ENCODE results near the gene SHC2. TPM values are rescaled to one million over a fixed set of nuclear protein-coding genes. Genes with fewer than 3 reads are reported as not detected.

Gene SHC2
- total RNA-seq, 1 experiment from 2014 or later = not detected

GRCh38 chr19:447816-448560 lies 12.8 kb downstream of the SHC2 start:
- H3K27ac ChIP-seq (ENCODE audit: low read length) = no peak overlapping the region
- no peak overlapping the region for H3K4me2 ChIP-seq (ENCODE audit: low read depth, low read length, poor library complexity, severe bottlenecking)
- H3K79me2 ChIP-seq (ENCODE audit: low read length) = no peaks in the 10 kb centered on the region
- no peak overlapping the region for H3K9ac ChIP-seq (ENCODE audit: low read length)
- no peak overlapping the region for H2AFZ ChIP-seq (ENCODE audit: low read length)
- H3K9me3 ChIP-seq (ENCODE audit: low read length) = peaks cover 14% of the 10 kb centered on the region; the same call in 1 of the 2 replicates
- no peaks in the 10 kb centered on the region for H3K27me3 ChIP-seq (ENCODE audit: low read length)
- H4K20me1 ChIP-seq (ENCODE audit: insufficient read depth, low read depth, low read length) = no peaks in the 10 kb centered on the region
- DNase-seq = no peak
- H3K4me1 ChIP-seq (ENCODE audit: low read length) = no peaks in the 10 kb centered on the region
- no peak overlapping the region for H3K4me3 ChIP-seq (ENCODE audit: low read length)
- no peaks in the 10 kb centered on the region for H3K9me2 ChIP-seq (replicated peaks; ENCODE audit: insufficient read depth, low read length)
- no peaks in the 10 kb centered on the region for H3K36me3 ChIP-seq (ENCODE audit: insufficient read depth, low read length)

- Histone ChIP-seq H3K4me1 (ENCODE audit: low read length) (no peaks in the 10 kb centered on the region), H3K9ac (ENCODE audit: low read length) (no peak overlapping the region), H3K36me3 (ENCODE audit: insufficient read depth, low read length) (no peaks in the 10 kb centered on the region), H3K79me2 (ENCODE audit: low read length) (no peaks in the 10 kb centered on the region), H3K9me2 (replicated peaks; ENCODE audit: insufficient read depth, low read length) (no peaks in the 10 kb centered on the region), H3K27me3 (ENCODE audit: low read length) (no peaks in the 10 kb centered on the region), H3K4me3 (ENCODE audit: low read length) (no peak overlapping the region), H3K4me2 (ENCODE audit: low read depth, low read length, poor library complexity, severe bottlenecking) (no peak overlapping the region), H2AFZ (ENCODE audit: low read length) (no peak overlapping the region), H3K27ac (ENCODE audit: low read length) (no peak overlapping the region), H4K20me1 (ENCODE audit: insufficient read depth, low read depth, low read length) (no peaks in the 10 kb centered on the region), H3K9me3 (ENCODE audit: low read length) (peaks cover 14% of the 10 kb centered on the region; the same call in 1 of the 2 replicates)
- DNase-seq = no peak
Observed at GRCh38 chr19:447064-447426, 13.8 kb downstream of the SHC2 start.

GRCh38 chr19:444677-445210 lies 16.1 kb downstream of the SHC2 start:
- no peak overlapping the region for H3K9ac ChIP-seq (ENCODE audit: low read length)
- H4K20me1 ChIP-seq (ENCODE audit: insufficient read depth, low read depth, low read length) = no peaks in the 10 kb centered on the region
- no peaks in the 10 kb centered on the region for H3K27me3 ChIP-seq (ENCODE audit: low read length)
- no peaks in the 10 kb centered on the region for H3K36me3 ChIP-seq (ENCODE audit: insufficient read depth, low read length)
- peaks cover under 1% of the 10 kb centered on the region; the same call in 1 of the 2 replicates for H3K9me3 ChIP-seq (ENCODE audit: low read length)
- H3K79me2 ChIP-seq (ENCODE audit: low read length) = no peaks in the 10 kb centered on the region
- H3K27ac ChIP-seq (ENCODE audit: low read length) = no peak overlapping the region
- H3K9me2 ChIP-seq (replicated peaks; ENCODE audit: insufficient read depth, low read length) = no peaks in the 10 kb centered on the region
- H3K4me1 ChIP-seq (ENCODE audit: low read length) = no peaks in the 10 kb centered on the region
- no peak overlapping the region for H2AFZ ChIP-seq (ENCODE audit: low read length)
- no peak for DNase-seq
- no peak overlapping the region for H3K4me2 ChIP-seq (ENCODE audit: low read depth, low read length, poor library complexity, severe bottlenecking)
- no peak overlapping the region for H3K4me3 ChIP-seq (ENCODE audit: low read length)

- H2AFZ ChIP-seq (ENCODE audit: low read length) = no peak overlapping the region
- no peaks in the 10 kb centered on the region for H3K9me3 ChIP-seq (ENCODE audit: low read length)
Observed at GRCh38 chr19:443005-443404, 17.8 kb downstream of the SHC2 start.

GRCh38 chr19:442085-442484 lies 18.7 kb downstream of the SHC2 start:
- Histone ChIP-seq H3K9ac (ENCODE audit: low read length) (no peak overlapping the region), H3K9me3 (ENCODE audit: low read length) (no peaks in the 10 kb centered on the region), H3K36me3 (ENCODE audit: insufficient read depth, low read length) (no peaks in the 10 kb centered on the region), H3K4me1 (ENCODE audit: low read length) (no peaks in the 10 kb centered on the region), H3K27me3 (ENCODE audit: low read length) (no peaks in the 10 kb centered on the region), H3K79me2 (ENCODE audit: low read length) (no peaks in the 10 kb centered on the region), H3K4me3 (ENCODE audit: low read length) (no peak overlapping the region), H2AFZ (ENCODE audit: low read length) (no peak overlapping the region), H4K20me1 (ENCODE audit: insufficient read depth, low read depth, low read length) (no peaks in the 10 kb centered on the region), H3K4me2 (ENCODE audit: low read depth, low read length, poor library complexity, severe bottlenecking) (no peak overlapping the region), H3K9me2 (replicated peaks; ENCODE audit: insufficient read depth, low read length) (no peaks in the 10 kb centered on the region), H3K27ac (ENCODE audit: low read length) (no peak overlapping the region)
- DNase-seq = no peak

More at GRCh38 chr19:443005-443404, 17.8 kb downstream of the SHC2 start:
- no peak for DNase-seq
- H3K36me3 ChIP-seq (ENCODE audit: insufficient read depth, low read length) = no peaks in the 10 kb centered on the region
- H3K9me2 ChIP-seq (replicated peaks; ENCODE audit: insufficient read depth, low read length) = no peaks in the 10 kb centered on the region
- H3K79me2 ChIP-seq (ENCODE audit: low read length) = no peaks in the 10 kb centered on the region
- no peaks in the 10 kb centered on the region for H3K4me1 ChIP-seq (ENCODE audit: low read length)
- no peak overlapping the region for H3K27ac ChIP-seq (ENCODE audit: low read length)
- no peaks in the 10 kb centered on the region for H3K27me3 ChIP-seq (ENCODE audit: low read length)
- H4K20me1 ChIP-seq (ENCODE audit: insufficient read depth, low read depth, low read length) = no peaks in the 10 kb centered on the region
- H3K9ac ChIP-seq (ENCODE audit: low read length) = no peak overlapping the region
- no peak overlapping the region for H3K4me2 ChIP-seq (ENCODE audit: low read depth, low read length, poor library complexity, severe bottlenecking)
- H3K4me3 ChIP-seq (ENCODE audit: low read length) = no peak overlapping the region

- DNase-seq = no peak
- H3K9me2 ChIP-seq (replicated peaks; ENCODE audit: insufficient read depth, low read length) = no peaks in the 10 kb centered on the region
- H3K79me2 ChIP-seq (ENCODE audit: low read length) = no peaks in the 10 kb centered on the region
- no peaks in the 10 kb centered on the region for H3K9me3 ChIP-seq (ENCODE audit: low read length)
- no peaks in the 10 kb centered on the region for H3K4me1 ChIP-seq (ENCODE audit: low read length)
- no peaks in the 10 kb centered on the region for H3K27me3 ChIP-seq (ENCODE audit: low read length)
- H3K4me2 ChIP-seq (ENCODE audit: low read depth, low read length, poor library complexity, severe bottlenecking) = no peak overlapping the region
- no peak overlapping the region for H3K4me3 ChIP-seq (ENCODE audit: low read length)
- no peak overlapping the region for H3K27ac ChIP-seq (ENCODE audit: low read length)
- H2AFZ ChIP-seq (ENCODE audit: low read length) = no peak overlapping the region
- H4K20me1 ChIP-seq (ENCODE audit: insufficient read depth, low read depth, low read length) = no peaks in the 10 kb centered on the region
- no peak overlapping the region for H3K9ac ChIP-seq (ENCODE audit: low read length)
- H3K36me3 ChIP-seq (ENCODE audit: insufficient read depth, low read length) = no peaks in the 10 kb centered on the region
Observed at GRCh38 chr19:441213-441836, 19.5 kb downstream of the SHC2 start.

GRCh38 chr19:440391-441212 lies 20.2 kb downstream of the SHC2 start:
- no peaks in the 10 kb centered on the region for H3K9me2 ChIP-seq (replicated peaks; ENCODE audit: insufficient read depth, low read length)
- H2AFZ ChIP-seq (ENCODE audit: low read length) = no peak overlapping the region
- no peak overlapping the region for H3K4me3 ChIP-seq (ENCODE audit: low read length)
- no peak overlapping the region for H3K27ac ChIP-seq (ENCODE audit: low read length)
- H3K9me3 ChIP-seq (ENCODE audit: low read length) = no peaks in the 10 kb centered on the region
- H4K20me1 ChIP-seq (ENCODE audit: insufficient read depth, low read depth, low read length) = no peaks in the 10 kb centered on the region
- no peak for DNase-seq
- no peak overlapping the region for H3K4me2 ChIP-seq (ENCODE audit: low read depth, low read length, poor library complexity, severe bottlenecking)
- H3K79me2 ChIP-seq (ENCODE audit: low read length) = no peaks in the 10 kb centered on the region
- H3K27me3 ChIP-seq (ENCODE audit: low read length) = no peaks in the 10 kb centered on the region
- no peak overlapping the region for H3K9ac ChIP-seq (ENCODE audit: low read length)
- no peaks in the 10 kb centered on the region for H3K4me1 ChIP-seq (ENCODE audit: low read length)
- H3K36me3 ChIP-seq (ENCODE audit: insufficient read depth, low read length) = no peaks in the 10 kb centered on the region

All from Karpas-422 (cell line).